Measurements from ENCODE around the gene FGF10. TPM values are rescaled to one million over a fixed set of nuclear protein-coding genes. Genes with fewer than 3 reads are reported as not detected.

Gene FGF10
- total RNA-seq, 2 experiments from 2014 or later, result not detected

DNA sequence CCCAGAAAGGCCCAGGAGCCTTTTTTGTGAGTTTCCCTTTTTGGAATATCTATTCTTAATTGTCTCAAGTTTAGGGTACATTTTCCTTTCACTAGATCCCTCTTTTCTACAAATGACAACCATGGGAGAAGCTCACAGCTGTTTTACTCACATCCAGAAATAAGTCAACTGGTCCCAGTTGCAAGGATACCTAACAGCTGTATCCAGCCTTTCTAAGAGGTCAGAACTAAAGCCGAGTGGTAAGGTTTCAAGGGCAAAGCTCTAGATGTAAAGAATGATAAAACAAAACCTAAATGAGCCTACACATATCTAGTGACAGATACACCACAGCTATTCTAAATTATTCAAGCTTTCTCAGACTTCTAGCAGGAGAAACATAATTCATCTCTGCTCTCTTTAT, 4.4 kb downstream of the FGF10 start:
- no peaks in the 10 kb centered on the region for H3K36me3 Mint-ChIP-seq (ENCODE audit: low read depth)
- DNase-seq, result no peak
- H3K4me3 Mint-ChIP-seq, result no peak overlapping the region
- CTCF ChIA-PET, result no interaction called here
- no peak overlapping the region for H3K27ac Mint-ChIP-seq
- no peaks in the 10 kb centered on the region for H3K9me3 Mint-ChIP-seq
- peaks cover 26% of the 10 kb centered on the region for H3K27me3 Mint-ChIP-seq (ENCODE audit: low read depth)
- intact Hi-C loops (cut with micrococcal nuclease), result no loop called here
- H3K4me1 Mint-ChIP-seq (ENCODE audit: low read depth), result peaks cover 14% of the 10 kb centered on the region

DNA sequence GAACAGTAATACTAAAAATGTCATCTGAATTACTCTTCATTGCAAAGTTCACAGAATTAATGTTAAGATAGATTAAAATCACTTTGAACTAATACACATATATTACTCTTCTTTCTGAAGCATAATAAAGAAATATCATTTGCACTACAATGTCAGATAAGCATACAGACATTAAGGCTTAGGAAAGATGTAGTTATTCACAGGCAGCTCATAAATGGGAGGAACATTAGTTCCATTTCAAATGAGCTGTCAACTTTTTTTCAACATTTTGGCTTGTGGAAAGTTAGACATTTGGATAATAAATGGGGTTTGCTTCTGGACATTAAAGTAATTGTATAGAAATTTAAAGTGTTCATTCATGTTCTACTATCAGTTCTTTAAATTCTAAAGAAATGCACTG, 6.3 kb downstream of the FGF10 start:
- H3K27ac Mint-ChIP-seq, result no peak overlapping the region
- H3K27me3 Mint-ChIP-seq (ENCODE audit: low read depth), result peaks cover 11% of the 10 kb centered on the region
- no peaks in the 10 kb centered on the region for H3K36me3 Mint-ChIP-seq (ENCODE audit: low read depth)
- intact Hi-C loops (cut with micrococcal nuclease), result no loop called here
- no peak overlapping the region for H3K4me3 Mint-ChIP-seq
- peaks cover 5% of the 10 kb centered on the region for H3K4me1 Mint-ChIP-seq (ENCODE audit: low read depth)
- H3K9me3 Mint-ChIP-seq, result no peaks in the 10 kb centered on the region
- CTCF ChIA-PET, result interaction anchor here (0.6 kb wide), 1 partner anchor 10 kb away, joined by 3 read pairs; no protein-coding TSS in a partner anchor
- DNase-seq, result no peak

GRCh38 chr5:44377057-44377456, 12.2 kb downstream of the FGF10 start:
- CTCF ChIA-PET, result no interaction called here
- H3K4me1 Mint-ChIP-seq (ENCODE audit: low read depth), result no peaks in the 10 kb centered on the region

DNA sequence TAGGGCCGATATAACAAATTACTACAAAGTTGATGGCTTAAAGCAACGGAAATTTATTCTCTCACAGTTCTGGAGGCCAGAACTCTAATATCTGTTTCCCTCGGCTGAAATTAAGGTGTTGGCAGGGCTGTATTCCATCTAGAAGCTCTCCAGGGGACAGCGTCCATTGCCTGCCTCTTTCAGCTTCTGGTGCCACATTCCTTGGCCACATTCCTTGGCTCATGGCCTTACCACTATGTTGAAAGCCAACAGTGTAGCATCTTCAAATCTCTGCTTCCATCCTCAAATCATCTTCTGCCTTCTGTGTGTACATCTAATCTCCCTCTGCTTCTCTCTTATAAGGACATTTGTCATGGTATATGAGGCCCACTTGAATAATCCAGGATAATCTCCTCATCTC, 17.2 kb downstream of the FGF10 start:
- Mint-ChIP-seq H3K9me3 (no peaks in the 10 kb centered on the region), H3K27ac (no peak overlapping the region), H3K36me3 (ENCODE audit: low read depth) (no peaks in the 10 kb centered on the region), H3K27me3 (ENCODE audit: low read depth) (no peaks in the 10 kb centered on the region), H3K4me1 (ENCODE audit: low read depth) (no peaks in the 10 kb centered on the region), H3K4me3 (no peak overlapping the region)
- CTCF ChIA-PET, result no interaction called here
- intact Hi-C loops (cut with micrococcal nuclease), result no loop called here
- DNase-seq, result no peak

More at GRCh38 chr5:44377057-44377456, 12.2 kb downstream of the FGF10 start:
- Mint-ChIP-seq H3K36me3 (ENCODE audit: low read depth) (no peaks in the 10 kb centered on the region), H3K27me3 (ENCODE audit: low read depth) (no peaks in the 10 kb centered on the region), H3K4me3 (no peak overlapping the region), H3K9me3 (no peaks in the 10 kb centered on the region), H3K27ac (no peak overlapping the region)
- DNase-seq, result no peak
- intact Hi-C loops (cut with micrococcal nuclease), result no loop called here

DNA sequence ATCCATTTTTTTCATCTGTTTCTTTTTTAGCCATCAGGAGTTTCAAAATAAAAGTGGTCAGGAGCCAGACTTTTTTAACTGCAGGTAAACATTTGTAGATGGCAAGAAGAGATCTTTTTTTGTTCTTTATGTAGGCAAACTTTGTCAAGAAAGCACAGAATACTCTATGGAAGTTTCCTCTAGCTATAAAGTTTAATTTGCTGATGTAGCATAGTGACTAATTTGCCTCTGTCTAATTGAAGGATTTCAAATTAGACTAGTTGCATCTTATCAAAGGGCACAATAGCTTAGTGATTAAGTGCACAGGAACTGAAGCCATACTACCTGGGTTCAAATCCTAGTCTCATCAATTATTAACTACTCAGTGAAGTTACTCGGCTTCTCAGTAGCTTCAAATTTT, 22.0 kb downstream of the FGF10 start:
- H3K27ac Mint-ChIP-seq, result no peak overlapping the region
- H3K4me1 Mint-ChIP-seq (ENCODE audit: low read depth), result no peaks in the 10 kb centered on the region
- intact Hi-C loops (cut with micrococcal nuclease), result no loop called here
- DNase-seq, result no peak
- CTCF ChIA-PET, result no interaction called here
- H3K27me3 Mint-ChIP-seq (ENCODE audit: low read depth), result no peaks in the 10 kb centered on the region
- no peak overlapping the region for H3K4me3 Mint-ChIP-seq
- H3K36me3 Mint-ChIP-seq (ENCODE audit: low read depth), result no peaks in the 10 kb centered on the region
- no peaks in the 10 kb centered on the region for H3K9me3 Mint-ChIP-seq

GRCh38 chr5:44365345-44365744, 23.9 kb downstream of the FGF10 start:
- Mint-ChIP-seq H3K27me3 (ENCODE audit: low read depth) (no peaks in the 10 kb centered on the region), H3K4me1 (ENCODE audit: low read depth) (no peaks in the 10 kb centered on the region), H3K27ac (no peak overlapping the region), H3K36me3 (ENCODE audit: low read depth) (no peaks in the 10 kb centered on the region), H3K9me3 (no peaks in the 10 kb centered on the region), H3K4me3 (no peak overlapping the region)
- CTCF ChIA-PET, result no interaction called here
- DNase-seq, result no peak
- intact Hi-C loops (cut with micrococcal nuclease), result no loop called here

- no peak for DNase-seq
- Mint-ChIP-seq H3K4me1 (ENCODE audit: low read depth) (no peaks in the 10 kb centered on the region), H3K36me3 (ENCODE audit: low read depth) (no peaks in the 10 kb centered on the region), H3K9me3 (no peaks in the 10 kb centered on the region), H3K27me3 (ENCODE audit: low read depth) (no peaks in the 10 kb centered on the region), H3K27ac (no peak overlapping the region), H3K4me3 (no peak overlapping the region)
- CTCF ChIA-PET, result no interaction called here
- intact Hi-C loops (cut with micrococcal nuclease), result no loop called here
These were observed 25.1 kb downstream of the FGF10 start for GRCh38 chr5:44364097-44364496.

- intact Hi-C loops (cut with micrococcal nuclease), result no loop called here
- Mint-ChIP-seq H3K4me1 (ENCODE audit: low read depth) (no peaks in the 10 kb centered on the region), H3K9me3 (no peaks in the 10 kb centered on the region), H3K4me3 (no peak overlapping the region), H3K27me3 (ENCODE audit: low read depth) (no peaks in the 10 kb centered on the region), H3K27ac (no peak overlapping the region), H3K36me3 (ENCODE audit: low read depth) (no peaks in the 10 kb centered on the region)
- CTCF ChIA-PET, result no interaction called here
- DNase-seq, result no peak
These were observed 27.7 kb downstream of the FGF10 start for GRCh38 chr5:44361342-44362001.

GRCh38 chr5:44360919-44361318, 28.3 kb downstream of the FGF10 start:
- no peak for DNase-seq

GRCh38 chr5:44358421-44358820, 30.8 kb downstream of the FGF10 start:
- Mint-ChIP-seq H3K4me3 (no peak overlapping the region), H3K9me3 (no peaks in the 10 kb centered on the region), H3K27ac (no peak overlapping the region), H3K36me3 (ENCODE audit: low read depth) (no peaks in the 10 kb centered on the region), H3K4me1 (ENCODE audit: low read depth) (no peaks in the 10 kb centered on the region), H3K27me3 (ENCODE audit: low read depth) (no peaks in the 10 kb centered on the region)
- intact Hi-C loops (cut with micrococcal nuclease), result no loop called here
- CTCF ChIA-PET, result no interaction called here
- no peak for DNase-seq

More at GRCh38 chr5:44360919-44361318, 28.3 kb downstream of the FGF10 start:
- Mint-ChIP-seq H3K27ac (no peak overlapping the region), H3K4me1 (ENCODE audit: low read depth) (no peaks in the 10 kb centered on the region), H3K4me3 (no peak overlapping the region), H3K9me3 (no peaks in the 10 kb centered on the region), H3K36me3 (ENCODE audit: low read depth) (no peaks in the 10 kb centered on the region), H3K27me3 (ENCODE audit: low read depth) (no peaks in the 10 kb centered on the region)
- intact Hi-C loops (cut with micrococcal nuclease), result no loop called here
- CTCF ChIA-PET, result no interaction called here

GRCh38 chr5:44356231-44356630, 33.0 kb downstream of the FGF10 start:
- CTCF ChIA-PET, result no interaction called here
- Mint-ChIP-seq H3K27me3 (ENCODE audit: low read depth) (no peaks in the 10 kb centered on the region), H3K4me3 (no peak overlapping the region), H3K36me3 (ENCODE audit: low read depth) (no peaks in the 10 kb centered on the region), H3K9me3 (no peaks in the 10 kb centered on the region), H3K4me1 (ENCODE audit: low read depth) (no peaks in the 10 kb centered on the region), H3K27ac (no peak overlapping the region)
- intact Hi-C loops (cut with micrococcal nuclease), result no loop called here
- no peak for DNase-seq

DNA sequence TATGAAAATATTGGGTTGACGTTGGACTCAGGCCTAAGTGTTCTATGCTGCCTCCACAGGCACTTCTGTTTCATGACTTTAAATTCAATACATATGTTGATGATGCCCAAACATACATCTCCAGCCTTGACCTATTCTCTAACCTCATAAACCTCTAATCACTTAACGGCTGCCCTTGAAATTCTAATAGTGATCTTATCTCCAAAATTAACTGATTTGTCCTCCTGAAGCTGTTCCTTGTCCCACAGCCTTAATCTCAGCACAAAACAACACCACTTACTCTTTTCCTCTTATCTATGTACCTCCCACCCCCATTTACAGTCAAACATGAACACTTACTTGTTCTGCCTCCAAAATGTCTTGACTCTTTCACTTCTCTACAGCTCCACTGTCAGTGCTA, 43.3 kb downstream of the FGF10 start:
- CTCF ChIA-PET, result interaction anchor here (0.7 kb wide), 1 partner anchor 150 kb away, joined by 6 read pairs; no protein-coding TSS in a partner anchor
- H3K27me3 Mint-ChIP-seq (ENCODE audit: low read depth), result no peaks in the 10 kb centered on the region
- intact Hi-C loops (cut with micrococcal nuclease), result no loop called here
- no peaks in the 10 kb centered on the region for H3K4me1 Mint-ChIP-seq (ENCODE audit: low read depth)
- no peak for DNase-seq
- no peak overlapping the region for H3K4me3 Mint-ChIP-seq
- no peaks in the 10 kb centered on the region for H3K36me3 Mint-ChIP-seq (ENCODE audit: low read depth)
- H3K9me3 Mint-ChIP-seq, result no peaks in the 10 kb centered on the region
- H3K27ac Mint-ChIP-seq, result no peak overlapping the region

DNA sequence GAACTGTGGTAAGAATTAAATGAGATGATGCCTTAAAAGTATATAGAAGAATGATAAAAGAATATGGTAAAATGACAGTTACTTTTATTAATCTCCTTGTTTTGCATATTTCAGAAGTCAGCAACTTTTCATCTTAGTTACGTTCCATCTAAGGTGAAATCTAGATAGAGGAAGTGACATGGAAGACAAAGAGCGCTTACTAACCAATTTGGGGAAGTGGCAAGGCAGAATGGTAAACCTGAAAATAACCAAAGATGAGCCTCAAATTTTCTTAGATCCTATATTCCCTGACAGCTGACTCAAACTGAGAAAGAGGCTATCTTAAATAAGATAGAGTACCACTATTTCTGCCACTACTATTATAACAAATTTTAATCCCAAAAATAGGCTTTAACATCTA, 52.5 kb downstream of the FGF10 start:
- Mint-ChIP-seq H3K4me1 (ENCODE audit: low read depth) (no peaks in the 10 kb centered on the region), H3K9me3 (no peaks in the 10 kb centered on the region), H3K4me3 (no peak overlapping the region), H3K36me3 (ENCODE audit: low read depth) (no peaks in the 10 kb centered on the region), H3K27me3 (ENCODE audit: low read depth) (no peaks in the 10 kb centered on the region), H3K27ac (no peak overlapping the region)
- no peak for DNase-seq
- intact Hi-C loops (cut with micrococcal nuclease), result no loop called here
- CTCF ChIA-PET, result interaction anchor here (0.7 kb wide), 1 partner anchor 13 kb away, joined by 3 read pairs; no protein-coding TSS in a partner anchor

Data from activated naive CD4-positive, alpha-beta T cell treated with anti-CD3 and anti-CD28 coated beads for 36 hours (primary cell).